ENCODE data around the gene RBBP8NL.

GRCh38 chr20:62370115-62370806 is 57.1 kb downstream of the RBBP8NL start:
- no peak for TF ChIP-seq CTCF (conservative IDR thresholded peaks at IDR 0.05 in 1 of 2, IDR thresholded peaks at IDR 0.05 in 1 of 2; ENCODE audit: extremely low read depth in 1 of 2, insufficient read depth in 1 of 2, low read depth in 1 of 2, low read length in 2 of 2)
- no peak for TF ChIP-seq EZH2 (IDR thresholded peaks at IDR 0.05; ENCODE audit: borderline replicate concordance, low read length)

All from mammary epithelial cell (primary cell).